Stimulated activated CD4-positive, alpha-beta T cell treated with anti-CD3 and anti-CD28 coated beads, TNF-alpha, amount 100 ng/mL, for 48 hours (primary cell): ENCODE data around the gene EPC1.

ENCODE experiments used
- DNase-seq, 3 donors: peaks; one replicate each; pipeline ENCODE4 v3.0.0-alpha.2; 2020; ENCODE audit warnings: low read depth in 3 of 3

Gene EPC1

GRCh38 chr10:32332299-32332750, 14.6 kb downstream of the EPC1 start:
- DNase-seq: peak; percentile 60 to 83 (median 64)

- no peak for DNase-seq
Measured at GRCh38 chr10:32331606-32332005, 15.4 kb downstream of the EPC1 start.

GRCh38 chr10:32330214-32330613, 16.7 kb downstream of the EPC1 start:
- DNase-seq: no peak

- DNase-seq: no peak
Measured at GRCh38 chr10:32329061-32329460, 17.9 kb downstream of the EPC1 start.

GRCh38 chr10:32328499-32328898, 18.5 kb downstream of the EPC1 start:
- DNase-seq: no peak

GRCh38 chr10:32327364-32327691, 19.6 kb downstream of the EPC1 start:
- no peak for DNase-seq

- no peak for DNase-seq
Measured at GRCh38 chr10:32326680-32327363, 20.1 kb downstream of the EPC1 start.

- no peak for DNase-seq
Measured at GRCh38 chr10:32326119-32326518, 20.8 kb downstream of the EPC1 start.

GRCh38 chr10:32323051-32323450, 23.9 kb downstream of the EPC1 start:
- no peak for DNase-seq

- DNase-seq: no peak
Measured at GRCh38 chr10:32321016-32321631, 25.8 kb downstream of the EPC1 start.

GRCh38 chr10:32318476-32318896, 28.5 kb downstream of the EPC1 start:
- no peak for DNase-seq

GRCh38 chr10:32317795-32318357, 29.1 kb downstream of the EPC1 start:
- DNase-seq: no peak

GRCh38 chr10:32315424-32315823, 31.5 kb downstream of the EPC1 start:
- no peak for DNase-seq

- no peak for DNase-seq
Measured at GRCh38 chr10:32314588-32314987, 32.4 kb downstream of the EPC1 start.

- no peak for DNase-seq
Measured at GRCh38 chr10:32308027-32308603, 38.8 kb downstream of the EPC1 start.

GRCh38 chr10:32307609-32308008, 39.3 kb downstream of the EPC1 start:
- DNase-seq: no peak

- DNase-seq: no peak
Measured at GRCh38 chr10:32299354-32299980, 47.5 kb downstream of the EPC1 start.

- no peak for DNase-seq
Measured at GRCh38 chr10:32298075-32298812, 48.7 kb downstream of the EPC1 start.

GRCh38 chr10:32295027-32295426, 51.9 kb downstream of the EPC1 start:
- no peak for DNase-seq

GRCh38 chr10:32293581-32293980, 53.4 kb downstream of the EPC1 start:
- DNase-seq: no peak

GRCh38 chr10:32279795-32280194, 67.2 kb downstream of the EPC1 start:
- no peak for DNase-seq

- no peak for DNase-seq
Measured at GRCh38 chr10:32273336-32273735, 73.6 kb downstream of the EPC1 start.
